Lower lobe of right lung (tissue), 2 donors: Measurements from ENCODE around the gene HECTD4. TPM values are rescaled to one million over a fixed set of nuclear protein-coding genes. Genes with fewer than 3 reads are reported as not detected.

Experiments
- ATAC-seq, 2 donors: fragments of 200-7000 bp; cut with Tn5 transposase; one replicate each; pipeline ENCODE4 v1.9.1; 2020 to 2022; ENCODE audit warnings: mild to moderate bottlenecking in 2 of 2, moderate library complexity in 2 of 2
- DNase-seq: peaks from one replicate; pipeline ENCODE4 v3.0.0-alpha.2; 2020
- H3K27ac ChIP-seq: fragments of 200-600 bp; one replicate; pipeline ENCODE4 v1.8.0; 2022
- H3K27me3 ChIP-seq: fragments of 200-600 bp; one replicate; pipeline ENCODE4 v1.8.0; 2022; ENCODE audit warnings: low read depth
- H3K36me3 ChIP-seq: fragments of 200-600 bp; one replicate; pipeline ENCODE4 v1.8.0; 2022; ENCODE audit warnings: mild to moderate bottlenecking
- H3K4me1 ChIP-seq: fragments of 200-600 bp; one replicate; pipeline ENCODE4 v1.8.0; 2022
- H3K4me3 ChIP-seq: fragments of 200-600 bp; one replicate; pipeline ENCODE4 v1.8.0; 2022; ENCODE audit warnings: mild to moderate bottlenecking
- H3K9me3 ChIP-seq: fragments of 200-600 bp; one replicate; pipeline ENCODE4 v1.8.0; 2022
- intact Hi-C: fragments of 100-400 bp; cut with DNase I; formaldehyde crosslinking; loops from one replicate; pipeline ENCODE4 v1.11.0; 2022
- total RNA-seq: library from RNA; stranded (reverse); fragmentation: NEBNext Ultra II Directional; extraction: Animal tissue kit (Norgen Biotek cat#: 25700); gene quantifications from one replicate; pipeline ENCODE4 v1.2.1, GENCODE V29; 2021
- TF ChIP-seq, protein P1 (sequence below): fragments of 200-600 bp; IDR thresholded peaks from one replicate; pipeline ENCODE4 v1.8.0; 2022; ENCODE audit warnings: antibody characterized with exemption, mild to moderate bottlenecking
- donor health status: DM: no; HTN: yes; CAD: no; lungs with severe emphysema.

The HECTD4 gene
- total RNA-seq, 1 donor from 2014 or later = 54.8 TPM

DNA sequence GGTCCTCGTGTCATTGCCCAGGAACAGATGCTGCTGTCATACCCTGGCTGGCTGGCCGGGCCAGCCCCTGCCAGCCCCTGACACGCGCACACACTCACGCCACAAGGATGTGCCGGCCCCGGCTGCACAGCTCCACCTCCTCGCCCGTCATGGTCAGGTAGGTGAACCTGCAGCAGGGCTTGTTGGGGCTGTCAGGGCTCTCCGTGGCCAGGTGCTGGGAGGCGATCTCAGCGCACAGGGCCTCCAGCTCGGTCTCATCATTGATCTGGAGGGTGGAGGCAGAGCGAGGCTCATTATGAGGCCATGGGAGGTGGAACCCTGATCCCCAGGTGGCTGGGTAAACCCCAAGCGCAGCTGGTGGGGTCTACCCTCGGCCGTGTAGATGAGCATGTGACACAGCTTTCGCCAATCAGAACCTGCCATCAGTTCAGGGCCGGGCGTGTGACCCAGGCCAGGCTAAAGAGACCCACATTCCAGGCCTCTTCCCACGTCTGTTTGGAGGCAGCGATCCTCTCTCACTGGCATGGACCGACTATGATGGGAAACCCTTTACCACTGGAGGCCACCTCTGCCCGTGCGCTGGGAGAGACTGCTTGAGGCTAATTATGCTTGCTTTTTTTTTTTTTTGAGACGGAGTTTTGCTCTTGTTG lies 218.1 kb downstream of the HECTD4 start:
- ATAC-seq (no peak), DNase-seq (no peak)
- H3K36me3 ChIP-seq = peaks cover 63% of the 10 kb centered on the region
- no peaks in the 10 kb centered on the region for H3K9me3 ChIP-seq
- H3K4me1 ChIP-seq = no peaks in the 10 kb centered on the region
- intact Hi-C loops = no loop called here
- H3K4me3 ChIP-seq = no peak overlapping the region
- H3K27me3 ChIP-seq = no peaks in the 10 kb centered on the region
- no peak overlapping the region for H3K27ac ChIP-seq
- TF ChIP-seq, protein P1, sequence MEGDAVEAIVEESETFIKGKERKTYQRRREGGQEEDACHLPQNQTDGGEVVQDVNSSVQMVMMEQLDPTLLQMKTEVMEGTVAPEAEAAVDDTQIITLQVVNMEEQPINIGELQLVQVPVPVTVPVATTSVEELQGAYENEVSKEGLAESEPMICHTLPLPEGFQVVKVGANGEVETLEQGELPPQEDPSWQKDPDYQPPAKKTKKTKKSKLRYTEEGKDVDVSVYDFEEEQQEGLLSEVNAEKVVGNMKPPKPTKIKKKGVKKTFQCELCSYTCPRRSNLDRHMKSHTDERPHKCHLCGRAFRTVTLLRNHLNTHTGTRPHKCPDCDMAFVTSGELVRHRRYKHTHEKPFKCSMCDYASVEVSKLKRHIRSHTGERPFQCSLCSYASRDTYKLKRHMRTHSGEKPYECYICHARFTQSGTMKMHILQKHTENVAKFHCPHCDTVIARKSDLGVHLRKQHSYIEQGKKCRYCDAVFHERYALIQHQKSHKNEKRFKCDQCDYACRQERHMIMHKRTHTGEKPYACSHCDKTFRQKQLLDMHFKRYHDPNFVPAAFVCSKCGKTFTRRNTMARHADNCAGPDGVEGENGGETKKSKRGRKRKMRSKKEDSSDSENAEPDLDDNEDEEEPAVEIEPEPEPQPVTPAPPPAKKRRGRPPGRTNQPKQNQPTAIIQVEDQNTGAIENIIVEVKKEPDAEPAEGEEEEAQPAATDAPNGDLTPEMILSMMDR = no peak

DNA sequence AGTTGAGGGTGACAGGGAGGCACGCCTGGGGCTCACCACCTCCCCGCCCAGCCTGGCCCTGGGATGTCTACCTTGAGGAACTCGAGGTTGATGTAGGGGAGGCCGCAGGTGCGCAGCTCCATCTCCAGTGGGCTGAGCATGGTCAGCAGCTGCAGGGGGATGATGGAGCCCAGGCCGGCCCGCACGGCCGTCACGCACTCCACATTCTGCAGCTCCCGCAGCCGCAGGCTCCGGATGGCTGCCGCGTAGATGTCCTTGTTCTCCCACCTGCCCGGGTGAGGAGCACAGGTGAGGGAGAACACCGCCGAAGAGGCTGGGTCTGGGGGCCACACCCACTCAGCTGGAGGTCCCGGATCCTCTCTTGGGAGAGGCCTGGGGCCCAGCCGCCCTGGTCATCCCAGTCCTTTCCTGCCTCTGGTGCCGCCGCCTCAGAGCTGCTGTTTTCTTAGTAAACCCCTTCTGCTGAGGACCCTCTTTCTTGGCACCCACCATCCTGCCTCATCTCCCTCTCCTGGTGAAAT lies 218.7 kb downstream of the HECTD4 start:
- Histone ChIP-seq H3K36me3 (peaks cover 63% of the 10 kb centered on the region), H3K9me3 (no peaks in the 10 kb centered on the region), H3K4me1 (no peaks in the 10 kb centered on the region), H3K27ac (no peak overlapping the region), H3K27me3 (no peaks in the 10 kb centered on the region), H3K4me3 (no peak overlapping the region)
- ATAC-seq = no peak
- TF ChIP-seq, protein P1 = no peak
- no peak for DNase-seq
- intact Hi-C loops = no loop called here

DNA sequence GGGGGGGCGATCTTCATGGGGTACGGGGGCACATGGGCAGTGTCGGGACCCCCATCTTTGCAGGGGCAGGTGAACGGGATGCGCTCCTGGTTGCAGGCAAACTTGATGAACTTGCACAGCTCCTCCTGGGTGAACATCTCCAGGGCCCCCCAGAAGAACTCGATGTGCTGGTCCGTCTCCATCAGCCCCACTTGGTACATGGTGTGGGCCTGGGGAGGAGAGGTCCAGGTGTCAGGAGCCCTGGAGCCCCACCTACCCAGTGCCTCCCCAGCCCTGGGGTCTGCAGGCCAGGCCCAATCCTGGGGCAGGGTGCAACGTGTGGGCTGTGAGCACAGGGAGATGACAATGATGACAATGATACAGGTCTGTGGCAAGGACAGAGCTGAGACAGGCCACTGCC lies 219.2 kb downstream of the HECTD4 start:
- Histone ChIP-seq H3K27ac (no peak overlapping the region), H3K4me3 (no peak overlapping the region), H3K27me3 (no peaks in the 10 kb centered on the region), H3K9me3 (no peaks in the 10 kb centered on the region), H3K4me1 (no peaks in the 10 kb centered on the region), H3K36me3 (peaks cover 62% of the 10 kb centered on the region)
- intact Hi-C loops = no loop called here
- TF ChIP-seq, protein P1 = no peak
- DNase-seq = no peak
- peak in 1 of 2 donors; percentile 15 for ATAC-seq

DNA sequence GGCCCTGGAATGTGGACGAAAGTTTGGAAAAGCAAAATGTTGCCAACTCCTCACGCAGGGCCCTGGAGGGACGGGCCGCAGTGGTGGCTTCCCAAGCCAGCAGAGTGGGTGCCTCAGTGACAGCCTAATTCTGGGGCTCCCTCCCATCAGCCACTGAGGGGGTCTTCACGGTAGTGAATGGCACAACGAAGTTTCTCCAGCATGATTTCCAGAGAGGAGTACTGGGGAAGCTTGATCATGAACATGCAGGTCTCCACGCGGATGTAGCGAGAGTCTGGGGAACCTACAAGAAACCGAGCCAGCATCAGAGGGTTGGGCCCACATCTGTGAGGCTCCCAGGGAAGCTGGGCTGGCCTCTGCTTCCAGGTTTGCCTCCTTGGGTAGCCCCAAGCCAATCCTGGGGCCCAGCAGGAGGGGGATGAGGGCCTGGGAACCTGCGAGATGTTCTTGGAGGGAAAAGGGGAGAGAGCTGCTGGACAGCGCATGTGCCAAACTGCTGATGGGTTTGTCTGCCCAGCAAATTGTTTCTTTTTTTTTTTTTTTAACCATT lies 219.9 kb downstream of the HECTD4 start:
- H3K27ac ChIP-seq = no peak overlapping the region
- TF ChIP-seq, protein P1 = no peak
- peaks cover 61% of the 10 kb centered on the region for H3K36me3 ChIP-seq
- no peak overlapping the region for H3K4me3 ChIP-seq
- no peak for DNase-seq
- H3K4me1 ChIP-seq = no peaks in the 10 kb centered on the region
- ATAC-seq = no peak
- intact Hi-C loops = no loop called here
- no peaks in the 10 kb centered on the region for H3K27me3 ChIP-seq
- no peaks in the 10 kb centered on the region for H3K9me3 ChIP-seq

DNA sequence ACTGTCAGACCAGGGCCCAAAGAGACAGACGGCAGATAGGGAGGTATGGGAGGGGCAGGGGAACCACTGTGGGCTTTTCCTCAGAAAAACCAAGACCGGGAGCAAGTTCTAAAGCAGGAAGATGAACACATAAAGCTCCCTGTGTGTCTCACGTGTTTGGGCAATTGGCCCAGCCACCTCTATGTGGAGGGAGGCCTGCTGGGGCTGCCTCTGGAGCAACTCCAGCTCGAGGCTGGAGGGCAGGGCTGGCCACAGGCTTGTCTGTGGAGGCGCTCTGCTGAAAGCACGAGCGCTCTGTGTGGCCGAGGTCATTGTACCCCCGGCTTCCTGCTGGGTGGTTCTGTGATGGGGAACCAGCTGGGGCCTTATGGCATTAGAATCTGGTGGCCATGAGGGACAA lies 220.5 kb downstream of the HECTD4 start:
- DNase-seq = no peak
- Histone ChIP-seq H3K27me3 (no peaks in the 10 kb centered on the region), H3K4me1 (no peaks in the 10 kb centered on the region), H3K27ac (no peak overlapping the region), H3K9me3 (no peaks in the 10 kb centered on the region), H3K4me3 (no peak overlapping the region), H3K36me3 (peaks cover 64% of the 10 kb centered on the region)
- TF ChIP-seq, protein P1 = no peak
- intact Hi-C loops = no loop called here
- ATAC-seq = no peak
